COR-L47 (cell line): ENCODE measurements around the gene SLC1A2.

ENCODE experiments used
- DNase-seq: peaks from one replicate; lab custom pipeline; 2025; lab: John Stamatoyannopoulos, UW

Gene SLC1A2

GRCh38 chr11:35271031-35271430, 148.3 kb downstream of the SLC1A2 start:
- DNase-seq, result no peak

DNA sequence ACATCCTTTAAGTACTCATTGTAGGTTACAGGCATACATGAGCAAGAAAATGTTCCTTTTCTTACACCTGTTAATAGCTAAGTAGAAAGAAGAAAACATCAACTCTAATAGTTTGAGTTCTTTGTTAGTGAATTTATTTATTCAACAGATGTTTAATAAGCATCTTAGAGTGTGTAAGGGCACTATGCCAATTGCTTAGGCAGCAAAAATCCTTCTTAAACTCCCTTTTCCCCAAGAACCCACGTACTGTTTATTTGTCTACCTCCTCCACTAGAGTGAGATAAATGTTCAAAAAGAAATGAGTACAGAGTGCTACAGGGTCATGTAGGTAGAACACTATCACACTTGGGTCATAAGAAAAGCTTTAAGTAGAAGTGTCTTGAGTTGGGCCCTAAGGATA, 149.0 kb downstream of the SLC1A2 start:
- no peak for DNase-seq

- no peak for DNase-seq
Measured at GRCh38 chr11:35267504-35267903, 151.9 kb downstream of the SLC1A2 start.

DNA sequence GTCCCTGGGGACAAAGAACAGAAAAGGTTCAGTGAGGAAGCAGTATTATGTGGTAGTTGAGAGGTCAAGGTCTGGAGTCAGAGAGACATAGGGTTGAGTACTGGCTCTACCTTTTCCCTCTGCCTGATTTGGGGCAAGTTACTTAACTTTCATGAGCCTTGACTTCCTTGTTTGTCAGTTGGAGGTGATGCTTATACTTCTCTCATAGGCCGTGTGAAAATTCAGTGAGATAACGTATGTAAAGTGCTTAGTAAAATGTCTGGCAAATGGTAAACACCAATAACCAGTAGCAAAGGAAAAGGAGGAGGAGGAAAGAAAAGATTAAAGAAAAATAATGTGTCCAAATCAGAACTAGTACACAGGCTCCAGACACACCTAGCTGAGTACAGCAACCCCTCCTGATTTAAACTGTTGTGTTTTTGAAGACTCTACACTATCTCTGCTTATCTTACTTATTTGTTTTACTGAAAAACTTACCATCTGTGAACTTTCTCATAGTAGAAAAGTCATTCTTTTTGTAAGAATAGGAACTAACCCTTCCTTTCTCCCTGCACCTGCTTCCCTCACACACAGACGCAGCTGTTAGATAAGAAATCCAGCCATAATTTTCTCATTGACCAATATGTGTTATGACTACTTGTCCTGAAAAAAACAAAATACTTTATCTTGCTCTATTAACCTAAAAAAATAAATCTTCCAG, 153.5 kb downstream of the SLC1A2 start:
- no peak for DNase-seq

DNA sequence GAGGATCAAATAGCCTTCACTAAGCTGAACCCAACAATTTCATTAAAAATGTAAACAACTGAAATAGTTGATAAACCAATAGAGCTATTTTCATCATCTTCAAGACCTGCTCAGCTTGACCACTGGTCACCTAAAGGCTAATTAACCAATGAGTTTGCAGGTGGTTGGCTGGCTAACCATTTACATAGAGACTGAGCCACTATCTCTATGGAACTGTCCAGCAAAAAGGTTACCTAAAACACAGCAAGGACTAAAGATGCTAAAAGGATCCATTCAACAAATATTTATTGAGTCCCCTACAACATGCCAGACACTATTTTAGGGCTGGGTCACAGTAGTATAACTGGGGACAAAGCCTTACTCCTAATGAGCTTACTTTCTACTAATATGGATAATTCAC, 156.6 kb downstream of the SLC1A2 start:
- DNase-seq, result no peak

DNA sequence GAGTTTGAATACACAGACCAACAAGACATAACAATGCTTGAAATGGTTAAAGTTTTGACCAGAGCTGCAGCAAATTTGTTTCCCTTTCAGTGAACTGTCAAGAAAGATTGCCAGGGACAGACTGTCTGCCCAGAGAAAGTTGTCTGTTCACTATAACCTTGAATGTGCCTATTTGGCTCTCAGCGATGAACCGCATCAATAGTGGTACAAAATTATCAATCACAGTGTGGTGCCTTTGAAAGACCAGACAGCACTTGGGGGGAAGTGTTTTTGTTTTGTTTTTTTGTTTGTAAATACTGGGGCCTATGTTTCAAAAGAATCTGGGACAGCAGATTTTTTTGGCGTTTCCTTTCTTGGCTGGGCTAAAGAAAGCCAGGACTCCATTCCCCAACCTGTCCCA, 157.3 kb downstream of the SLC1A2 start:
- no peak for DNase-seq

DNA sequence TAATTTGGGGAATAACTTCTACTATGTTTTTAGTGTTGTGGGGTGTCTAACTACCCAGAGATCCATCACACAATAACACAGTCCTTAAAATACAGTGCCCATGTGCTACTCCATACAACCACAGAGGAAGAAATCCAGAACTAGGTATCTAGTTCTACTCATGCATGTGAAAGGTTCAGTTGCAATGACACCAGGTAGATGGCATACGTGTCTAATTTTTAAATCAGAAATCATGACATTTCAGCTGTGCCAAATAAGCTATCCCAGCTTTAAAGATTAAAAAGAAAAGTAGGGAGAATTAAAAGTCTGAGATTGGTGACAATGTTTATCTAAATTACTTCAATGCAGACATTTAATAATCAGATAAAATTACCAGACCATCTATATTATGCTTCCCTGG, 158.2 kb downstream of the SLC1A2 start:
- DNase-seq, result no peak

DNA sequence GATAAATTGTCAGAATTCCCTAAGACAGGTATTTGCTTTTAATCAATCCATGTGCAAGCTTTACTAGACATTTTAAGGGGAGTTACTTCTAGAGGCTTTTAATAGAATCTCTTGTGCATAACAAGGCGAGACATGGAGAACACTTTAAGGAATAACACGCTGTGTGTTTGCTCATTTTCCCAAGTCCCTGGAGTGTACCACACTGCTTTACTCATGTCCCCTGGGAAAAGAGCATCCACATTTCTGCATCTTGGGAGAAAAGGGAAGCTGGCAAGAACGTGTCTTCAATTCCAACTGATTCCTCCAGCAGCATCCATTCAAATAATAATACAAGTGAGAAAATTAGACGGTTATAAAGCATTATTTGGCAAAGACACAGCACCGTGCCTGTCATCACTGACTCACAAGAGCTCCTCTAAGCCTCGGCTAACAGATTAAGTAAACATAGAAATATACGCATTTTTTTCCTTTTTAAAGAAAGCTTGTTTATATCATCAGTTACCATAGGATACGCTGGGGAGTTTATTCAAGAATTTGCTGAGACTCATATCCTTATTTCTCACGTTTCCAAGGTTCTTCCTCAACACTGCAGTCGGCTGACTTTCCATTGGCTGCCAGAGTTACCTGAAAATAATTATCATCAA, 158.9 kb downstream of the SLC1A2 start:
- DNase-seq, result no peak

DNA sequence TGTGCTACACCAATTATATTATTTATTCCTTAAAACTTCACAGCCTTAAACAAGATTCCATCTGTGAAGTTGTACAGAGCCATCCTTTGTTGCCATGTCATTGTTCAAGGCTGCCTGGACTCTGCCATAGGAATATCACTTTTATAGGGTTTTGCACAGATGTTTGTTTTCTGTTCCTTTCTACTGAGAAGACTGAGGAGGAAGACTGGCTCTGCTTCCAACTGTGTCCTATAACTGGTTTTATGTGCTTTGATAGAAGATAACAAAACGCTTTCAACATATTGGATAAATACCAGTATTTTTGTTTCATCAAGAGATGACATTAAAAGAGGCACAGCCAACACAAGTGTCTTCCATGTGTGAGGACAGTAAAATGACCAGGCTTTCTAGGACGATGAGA, 159.8 kb downstream of the SLC1A2 start:
- DNase-seq, result no peak

GRCh38 chr11:35257281-35257680, 162.1 kb downstream of the SLC1A2 start:
- no peak for DNase-seq

DNA sequence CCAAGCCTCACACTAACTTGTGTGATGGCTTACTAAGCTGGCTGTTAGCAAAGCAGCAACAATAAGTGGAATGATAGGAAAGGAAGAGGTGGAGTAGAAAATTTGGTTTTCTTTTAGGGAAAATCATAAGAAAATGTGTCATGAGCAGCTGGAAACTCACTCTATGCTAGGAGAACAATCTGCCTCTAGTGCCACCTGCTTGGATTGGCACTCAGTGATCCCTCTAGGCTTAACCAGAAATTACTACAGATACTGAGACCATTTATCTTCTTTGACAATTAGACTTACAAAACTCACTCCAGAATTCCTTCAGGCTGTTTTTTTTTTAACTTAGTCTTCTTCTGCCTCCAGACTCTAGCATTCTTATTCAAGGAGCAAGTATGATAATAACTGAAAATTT, 163.1 kb downstream of the SLC1A2 start:
- DNase-seq, result no peak

DNA sequence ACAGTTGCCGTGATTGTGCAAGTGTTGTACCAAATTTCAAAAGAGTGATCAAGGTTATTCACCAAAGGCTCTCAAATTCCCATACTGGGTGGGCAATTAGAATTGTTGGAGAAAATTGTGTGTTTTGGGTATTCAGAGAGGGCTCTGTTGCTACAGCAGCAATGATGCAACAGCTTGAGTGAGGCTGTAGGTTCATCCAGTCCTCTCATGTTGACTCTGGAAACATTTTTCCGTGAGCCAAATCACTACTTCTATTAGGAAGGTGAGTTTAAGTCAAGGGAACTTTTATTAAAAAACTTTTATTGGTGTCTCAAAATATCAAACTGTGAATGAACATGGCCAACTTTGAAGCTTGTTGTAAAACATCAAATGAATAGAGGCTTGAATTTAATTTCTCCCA, 163.8 kb downstream of the SLC1A2 start:
- no peak for DNase-seq

- no peak for DNase-seq
Measured at GRCh38 chr11:35253237-35253636, 166.1 kb downstream of the SLC1A2 start.

- DNase-seq, result no peak
Measured at GRCh38 chr11:35250621-35251020, 168.7 kb downstream of the SLC1A2 start.

DNA sequence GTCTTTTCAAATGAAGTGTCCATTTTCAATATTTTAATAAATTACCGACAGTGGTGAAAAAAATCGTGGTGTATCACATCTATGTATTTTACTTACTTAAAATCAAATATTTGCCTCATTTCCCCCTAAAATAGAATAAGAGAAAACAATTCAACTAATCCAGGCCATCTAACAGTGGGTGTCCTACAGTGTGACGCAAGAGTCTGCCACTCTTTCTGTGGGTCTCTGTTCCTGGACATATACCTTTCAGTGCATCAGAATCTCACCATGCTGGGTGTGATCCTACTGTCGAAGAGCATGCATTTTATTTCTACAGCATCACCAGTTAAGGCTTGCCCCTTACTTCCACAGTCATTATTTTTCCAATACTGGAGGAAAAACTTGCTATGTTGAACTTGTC, 169.2 kb downstream of the SLC1A2 start:
- DNase-seq, result no peak

DNA sequence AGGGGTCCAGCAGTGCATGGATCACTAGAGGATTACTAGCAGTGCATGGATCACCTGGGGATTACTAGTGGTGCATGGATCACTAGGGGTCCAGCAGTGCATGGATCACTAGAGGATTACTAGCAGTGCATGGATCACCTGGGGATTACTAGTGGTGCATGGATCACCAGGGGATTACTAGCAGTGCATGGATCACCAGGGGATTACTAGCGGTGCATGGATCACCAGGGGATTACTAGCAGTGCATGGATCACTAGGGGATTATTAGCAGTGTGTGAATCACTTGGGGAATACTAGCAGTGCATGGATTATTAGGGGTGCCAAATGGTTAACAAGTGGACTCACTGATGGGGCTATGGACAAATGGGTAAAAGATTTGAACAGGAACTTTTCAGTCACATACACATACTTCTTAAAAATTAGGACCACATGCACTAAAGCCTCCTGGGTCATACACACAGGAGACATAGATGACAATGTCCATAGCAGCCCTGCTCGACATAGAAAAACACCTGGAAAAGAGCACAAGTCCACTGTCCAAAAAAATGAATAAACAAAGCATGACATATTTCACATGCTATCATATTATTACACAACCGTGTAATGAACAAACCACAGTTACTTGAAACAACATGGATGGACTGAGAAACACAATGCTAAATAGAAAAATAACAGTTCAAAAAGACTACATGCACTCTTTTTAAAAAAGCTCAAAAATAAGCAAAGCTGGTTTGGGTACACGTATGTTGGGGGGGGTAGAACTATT, 170.6 kb downstream of the SLC1A2 start:
- no peak for DNase-seq

- no peak for DNase-seq
Measured at GRCh38 chr11:35247863-35248262, 171.5 kb downstream of the SLC1A2 start.

DNA sequence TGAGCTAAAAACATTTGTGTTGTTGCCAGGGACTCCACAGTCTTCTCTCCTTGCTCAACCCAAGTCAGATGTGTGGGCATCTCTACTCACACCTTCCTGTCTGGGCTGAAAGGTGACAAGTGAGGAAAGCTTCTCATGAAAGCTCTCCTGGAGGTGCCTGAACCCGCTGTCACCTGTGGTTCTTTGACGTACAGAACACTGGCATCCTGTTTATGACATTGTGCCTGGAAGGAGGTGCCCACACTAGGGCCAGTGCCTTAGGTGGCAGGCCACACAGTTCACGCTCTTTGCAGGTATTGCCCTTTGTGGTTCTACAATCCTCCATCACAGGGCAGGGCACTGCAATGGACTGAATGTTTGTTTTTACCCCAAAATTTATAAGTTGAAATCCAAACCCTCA, 171.9 kb downstream of the SLC1A2 start:
- DNase-seq, result no peak

DNA sequence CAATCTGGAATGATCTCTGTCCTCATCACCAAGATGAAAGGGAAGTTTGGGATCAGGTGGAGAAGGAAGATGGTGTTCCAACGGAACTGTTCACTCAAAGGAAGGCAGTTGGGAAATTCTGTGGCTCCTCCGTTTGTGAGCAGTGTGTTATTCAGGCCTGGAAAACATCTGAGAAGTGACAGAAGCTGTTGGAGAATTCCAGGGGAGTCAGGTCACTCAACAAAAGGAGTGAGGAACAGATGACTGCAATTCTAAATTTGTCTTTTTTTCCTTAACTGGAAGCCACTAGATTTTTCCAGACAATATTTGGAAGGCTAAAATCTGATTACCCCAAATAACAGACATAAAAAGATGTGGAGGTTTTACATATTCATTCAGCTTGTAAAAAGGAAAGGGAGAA, 172.6 kb downstream of the SLC1A2 start:
- DNase-seq, result no peak

DNA sequence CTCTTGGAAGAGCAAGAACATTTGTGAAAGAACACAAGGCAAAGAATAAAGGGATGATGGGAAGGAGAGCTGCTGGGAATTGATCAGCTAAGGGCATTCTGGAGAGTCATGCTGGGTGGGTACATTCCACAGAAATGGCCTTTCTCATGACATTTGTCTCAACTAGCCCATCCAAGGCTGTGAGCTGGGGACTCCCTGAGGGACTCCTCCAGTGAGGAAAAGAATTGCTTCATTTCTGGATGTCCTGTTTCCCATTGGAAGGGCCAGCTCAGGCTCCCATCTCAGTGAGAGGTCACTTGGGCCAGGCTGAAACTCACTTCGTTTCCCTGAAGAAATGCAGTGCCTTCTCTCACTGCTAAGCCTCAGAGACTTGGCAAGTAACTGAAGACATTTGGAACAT, 173.6 kb downstream of the SLC1A2 start:
- no peak for DNase-seq

DNA sequence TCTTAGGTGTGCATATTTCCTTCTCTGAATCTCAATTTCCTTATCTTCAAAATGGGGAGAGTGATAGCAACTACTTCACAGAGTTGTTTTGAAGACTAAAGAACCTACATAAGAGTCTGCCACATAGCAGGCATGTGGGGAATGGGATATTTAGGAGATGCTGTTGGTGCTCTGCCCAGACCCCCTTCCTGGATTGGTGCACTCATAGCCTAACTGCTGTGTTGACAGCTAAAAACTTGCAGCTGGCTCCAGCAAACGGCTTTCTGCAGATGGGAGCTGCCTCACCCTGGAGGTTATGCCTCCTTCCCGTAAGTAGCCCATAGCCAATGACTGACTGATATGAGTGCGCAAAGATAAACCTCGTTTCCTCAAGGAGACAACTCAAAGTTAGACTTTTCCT, 174.3 kb downstream of the SLC1A2 start:
- DNase-seq, result no peak

DNA sequence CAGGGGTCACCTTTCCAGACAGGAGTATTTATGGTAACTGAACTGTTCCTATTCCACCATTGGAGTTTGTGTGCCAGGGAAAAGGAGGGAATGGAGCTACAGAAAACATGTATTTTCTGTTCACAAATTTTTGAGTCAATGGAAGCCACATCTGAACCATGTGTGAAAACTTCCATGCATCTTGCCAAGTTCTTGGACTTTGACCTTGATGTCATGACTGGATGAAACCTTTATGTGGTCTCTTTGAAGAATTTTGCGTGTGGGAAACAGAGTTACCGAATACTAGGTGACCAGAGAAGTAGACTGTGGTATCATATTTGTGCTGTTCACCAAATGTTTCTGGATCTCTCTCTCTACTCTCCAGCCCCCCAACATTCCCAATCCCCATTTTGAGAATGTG, 175.6 kb downstream of the SLC1A2 start:
- DNase-seq, result no peak
